Suprapubic skin (tissue), 4 donors: Measurements from ENCODE around the gene PSG6. TPM values are rescaled to one million over a fixed set of nuclear protein-coding genes. Genes with fewer than 3 reads are reported as not detected.
A peak's percentile ranks its signal among the peaks of the same experiment; 100 is the strongest.
"Not testable (repeated sequence)": the region's sequence is repeated elsewhere in the genome, so short reads cannot be mapped to it uniquely, and the experiment has no call there.

Source experiments
- DNase-seq, 2 donors: peaks; one replicate each; pipeline ENCODE4 v3.0.0-alpha.2; 2019; ENCODE audit warnings: low spot score in 2 of 2
- H3K27ac ChIP-seq: fragments of 200-600 bp; sonication (generic); one replicate; pipeline ENCODE4 v1.5.1; 2019
- H3K27me3 ChIP-seq: fragments of 200-600 bp; sonication (generic); one replicate; pipeline ENCODE4 v1.5.1; 2019
- H3K36me3 ChIP-seq: fragments of 200-600 bp; sonication (generic); one replicate; pipeline ENCODE4 v1.5.1; 2019
- H3K4me1 ChIP-seq: fragments of 200-600 bp; sonication (generic); one replicate; pipeline ENCODE4 v1.5.1; 2019
- H3K4me3 ChIP-seq: fragments of 200-600 bp; sonication (generic); one replicate; pipeline ENCODE4 v1.5.1; 2019; ENCODE audit warnings: mild to moderate bottlenecking
- H3K9me3 ChIP-seq: fragments of 200-600 bp; sonication (generic); one replicate; pipeline ENCODE4 v1.5.1; 2019
- EP300 ChIP-seq: sonication (generic); formaldehyde crosslinking; IDR thresholded peaks from one replicate; pipeline ENCODE4 v1.6.1; 2017; ENCODE audit warnings: antibody characterized with exemption
- POLR2A ChIP-seq, 2 donors: fragments of 450-650 bp; IDR thresholded peaks; one replicate each; pipeline ENCODE4 v1.6.1; 2017; ENCODE audit warnings: antibody characterized with exemption in 2 of 2, mild to moderate bottlenecking in 2 of 2, moderate library complexity in 2 of 2
- POLR2AphosphoS5 ChIP-seq, 3 donors: sonication (generic); formaldehyde crosslinking; IDR thresholded peaks; one replicate each; pipeline ENCODE4 v1.6.1; 2017; ENCODE audit warnings: antibody characterized with exemption in 3 of 3
- WGBS: methylation state at CpG from one replicate; pipeline ENCODE4 v1.1.5; 2018; 5-methylcytosine and 5-hydroxymethylcytosine counted together
- total RNA-seq, 4 donors: library from RNA; depleted of rRNA; stranded (reverse); fragments of >200 nt; gene quantifications; one replicate each; pipeline ENCODE4 v1.1.0, GENCODE V29; 2016
- TF ChIP-seq, protein P1 (sequence below), 2 donors: fragments of 200-600 bp in 1 of 2; fragments of 450-650 bp in 1 of 2; sonication (generic) in 1 of 2; IDR thresholded peaks; one replicate each; pipeline ENCODE4 v1.5.1; 2016 to 2019; ENCODE audit warnings: antibody characterized with exemption in 2 of 2, mild to moderate bottlenecking in 1 of 2, moderate library complexity in 1 of 2

PSG6 gene
- not detected for total RNA-seq

GRCh38 chr19:42917634-42918033, at the start of gene PSG6:
Gene PSG6 (minus strand): TSS chr19:42917894. CDS start chr19:42917792, 102 bp downstream.
- 100% methylated on average over 1 of the region's 1 CpG for WGBS
- H3K9me3 ChIP-seq, H3K27ac ChIP-seq, H3K4me3 ChIP-seq, H3K36me3 ChIP-seq, H3K4me1 ChIP-seq, H3K27me3 ChIP-seq: not testable (repeated sequence)
- DNase-seq, result peak in 1 of 2 donors; percentile 54

DNA sequence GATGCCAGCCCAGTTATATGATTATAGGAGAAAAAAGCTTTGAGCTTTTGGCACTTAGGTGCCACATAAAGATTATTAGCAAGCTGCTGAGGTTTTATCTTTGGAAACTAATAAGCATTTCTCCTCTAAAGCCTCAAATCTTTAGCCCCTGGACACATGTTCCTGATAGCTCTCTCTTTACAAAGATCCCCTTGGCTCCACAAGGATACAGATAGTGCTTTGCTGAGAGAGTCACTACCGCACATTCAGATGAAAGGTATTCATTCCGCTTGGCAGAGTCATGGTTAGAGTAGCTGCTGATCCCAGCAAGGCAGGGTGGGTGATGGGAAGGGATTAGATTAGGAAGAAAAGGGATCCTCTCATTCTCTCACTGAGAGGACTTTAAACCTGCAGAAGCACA, 47.5 kb upstream of the PSG6 start:
- H3K9me3 ChIP-seq, result no peaks in the 10 kb centered on the region
- 53% methylated on average over 2 of the region's 2 CpGs for WGBS
- no peaks in the 10 kb centered on the region for H3K36me3 ChIP-seq
- no peak overlapping the region for H3K27ac ChIP-seq
- TF ChIP-seq POLR2AphosphoS5 (IDR thresholded peaks at IDR 0.05), result no peak
- TF ChIP-seq POLR2A (IDR thresholded peaks at IDR 0.05), result no peak
- no peak for TF ChIP-seq EP300
- no peaks in the 10 kb centered on the region for H3K4me1 ChIP-seq
- DNase-seq, result no peak
- H3K27me3 ChIP-seq, result no peaks in the 10 kb centered on the region
- H3K4me3 ChIP-seq, result no peak overlapping the region

DNA sequence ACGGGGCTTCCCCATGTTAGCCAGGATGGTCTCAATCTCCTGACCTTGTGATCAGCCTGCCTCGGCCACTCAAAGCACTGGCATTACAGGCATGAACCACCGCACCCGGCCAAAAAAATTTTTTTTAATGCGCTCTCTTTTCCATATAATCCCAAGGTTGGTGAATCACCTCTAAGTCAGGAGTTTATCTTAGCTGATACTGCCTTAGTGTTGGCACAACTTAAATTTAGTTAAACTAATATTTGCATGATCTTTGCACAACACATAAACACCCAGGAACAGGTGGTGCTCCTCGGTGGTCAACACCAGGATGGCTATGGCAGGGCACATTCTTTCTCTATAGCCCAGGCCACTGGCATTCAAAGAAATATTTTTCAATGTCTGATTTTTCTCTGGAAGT, 43.4 kb upstream of the PSG6 start:
- no peaks in the 10 kb centered on the region for H3K4me1 ChIP-seq
- H3K27ac ChIP-seq, result no peak overlapping the region
- no peak for DNase-seq
- no peaks in the 10 kb centered on the region for H3K36me3 ChIP-seq
- no peaks in the 10 kb centered on the region for H3K9me3 ChIP-seq
- no peak overlapping the region for H3K4me3 ChIP-seq
- no peak for TF ChIP-seq EP300
- TF ChIP-seq POLR2A (IDR thresholded peaks at IDR 0.05), result no peak
- TF ChIP-seq, protein P1, sequence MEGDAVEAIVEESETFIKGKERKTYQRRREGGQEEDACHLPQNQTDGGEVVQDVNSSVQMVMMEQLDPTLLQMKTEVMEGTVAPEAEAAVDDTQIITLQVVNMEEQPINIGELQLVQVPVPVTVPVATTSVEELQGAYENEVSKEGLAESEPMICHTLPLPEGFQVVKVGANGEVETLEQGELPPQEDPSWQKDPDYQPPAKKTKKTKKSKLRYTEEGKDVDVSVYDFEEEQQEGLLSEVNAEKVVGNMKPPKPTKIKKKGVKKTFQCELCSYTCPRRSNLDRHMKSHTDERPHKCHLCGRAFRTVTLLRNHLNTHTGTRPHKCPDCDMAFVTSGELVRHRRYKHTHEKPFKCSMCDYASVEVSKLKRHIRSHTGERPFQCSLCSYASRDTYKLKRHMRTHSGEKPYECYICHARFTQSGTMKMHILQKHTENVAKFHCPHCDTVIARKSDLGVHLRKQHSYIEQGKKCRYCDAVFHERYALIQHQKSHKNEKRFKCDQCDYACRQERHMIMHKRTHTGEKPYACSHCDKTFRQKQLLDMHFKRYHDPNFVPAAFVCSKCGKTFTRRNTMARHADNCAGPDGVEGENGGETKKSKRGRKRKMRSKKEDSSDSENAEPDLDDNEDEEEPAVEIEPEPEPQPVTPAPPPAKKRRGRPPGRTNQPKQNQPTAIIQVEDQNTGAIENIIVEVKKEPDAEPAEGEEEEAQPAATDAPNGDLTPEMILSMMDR (IDR thresholded peaks at IDR 0.05), result no peak
- TF ChIP-seq POLR2AphosphoS5 (IDR thresholded peaks at IDR 0.05), result no peak
- H3K27me3 ChIP-seq, result no peaks in the 10 kb centered on the region
- 92% methylated on average over 6 of the region's 6 CpGs for WGBS

- H3K36me3 ChIP-seq, H3K27ac ChIP-seq, DNase-seq, H3K9me3 ChIP-seq, H3K4me3 ChIP-seq, H3K27me3 ChIP-seq, H3K4me1 ChIP-seq: not testable (repeated sequence)
- WGBS, result 68% methylated on average over 4 of the region's 4 CpGs
These were observed 34.4 kb upstream of the PSG6 start for GRCh38 chr19:42952126-42952525.

GRCh38 chr19:42951476-42951875, 33.8 kb upstream of the PSG6 start:
- H3K36me3 ChIP-seq, DNase-seq, H3K9me3 ChIP-seq, H3K27me3 ChIP-seq, H3K4me1 ChIP-seq, H3K4me3 ChIP-seq, H3K27ac ChIP-seq: not testable (repeated sequence)
- 53% methylated on average over 2 of the region's 2 CpGs for WGBS

DNA sequence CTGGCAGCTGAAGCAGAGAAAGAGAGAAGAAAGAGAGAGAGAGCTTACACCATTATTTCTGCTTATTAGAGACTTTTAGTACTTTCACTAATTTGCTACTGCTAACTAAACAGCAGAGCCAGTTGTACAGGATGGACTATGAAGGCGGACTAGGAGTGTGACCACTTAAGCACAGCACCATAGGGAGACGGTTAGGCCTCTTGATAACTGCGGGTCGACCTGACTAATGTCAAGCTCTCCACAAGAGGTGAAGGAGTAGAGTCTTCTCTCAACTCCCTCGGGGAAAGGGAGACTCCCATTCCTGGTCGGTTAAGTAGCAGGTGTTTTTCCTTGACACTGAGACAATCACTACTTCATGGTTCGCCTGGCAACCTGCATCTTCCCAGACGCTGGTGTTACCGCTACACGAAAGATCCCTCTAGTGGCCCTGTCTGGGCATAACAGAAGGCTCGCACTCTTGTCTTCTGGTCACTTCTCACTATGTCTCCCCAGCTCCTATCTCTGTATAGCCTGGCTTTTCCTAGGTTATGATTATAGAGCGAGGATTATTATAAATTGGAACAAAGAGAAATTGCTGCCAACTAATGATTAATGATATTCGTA, 24.6 kb upstream of the PSG6 start:
- Histone ChIP-seq H3K4me3 (no peak overlapping the region), H3K36me3 (no peaks in the 10 kb centered on the region), H3K9me3 (no peaks in the 10 kb centered on the region), H3K27ac (no peak overlapping the region), H3K4me1 (no peaks in the 10 kb centered on the region), H3K27me3 (peaks cover 4% of the 10 kb centered on the region)
- WGBS, result 43% methylated on average over 13 of the region's 13 CpGs
- no peak for TF ChIP-seq EP300
- TF ChIP-seq, protein P1 (IDR thresholded peaks at IDR 0.05), result peak in 1 of 2 donors; percentile 9
- DNase-seq, result no peak

GRCh38 chr19:42937107-42937506, 19.4 kb upstream of the PSG6 start, which contains the start of gene PSG7:
Gene PSG7 (minus strand): TSS chr19:42937207. CDS start chr19:42937076, 131 bp downstream.
- H3K4me3 ChIP-seq, H3K4me1 ChIP-seq, H3K27me3 ChIP-seq, H3K36me3 ChIP-seq, H3K9me3 ChIP-seq, H3K27ac ChIP-seq, DNase-seq: not testable (repeated sequence)
- WGBS, result 83% methylated on average over 3 of the region's 3 CpGs

GRCh38 chr19:42934726-42935125, 17.0 kb upstream of the PSG6 start:
- H3K27me3 ChIP-seq, DNase-seq, H3K4me1 ChIP-seq, H3K9me3 ChIP-seq, H3K27ac ChIP-seq, H3K4me3 ChIP-seq, H3K36me3 ChIP-seq: not testable (repeated sequence)

DNA sequence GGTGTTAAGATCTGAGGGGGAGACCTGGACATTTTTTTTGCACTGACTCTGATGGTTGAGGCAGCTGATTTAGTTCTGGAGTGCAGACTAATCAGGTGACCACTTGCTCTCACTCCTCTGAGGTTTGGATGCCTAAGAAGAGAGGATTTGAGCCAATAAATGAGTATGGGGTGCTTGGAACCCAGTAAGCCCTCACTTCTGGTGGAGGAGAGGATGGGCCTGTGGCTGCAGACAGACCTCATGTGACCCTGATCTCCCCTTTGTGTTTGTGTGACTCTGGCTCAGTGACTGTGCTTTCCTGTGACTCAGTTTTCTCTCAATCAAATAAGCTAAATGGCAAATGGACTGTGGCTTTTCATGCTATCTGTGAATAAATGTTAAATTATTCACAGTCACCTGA, 16.5 kb upstream of the PSG6 start:
- H3K4me1 ChIP-seq, H3K27me3 ChIP-seq, H3K4me3 ChIP-seq, H3K27ac ChIP-seq, H3K36me3 ChIP-seq, H3K9me3 ChIP-seq, DNase-seq: not testable (repeated sequence)

DNA sequence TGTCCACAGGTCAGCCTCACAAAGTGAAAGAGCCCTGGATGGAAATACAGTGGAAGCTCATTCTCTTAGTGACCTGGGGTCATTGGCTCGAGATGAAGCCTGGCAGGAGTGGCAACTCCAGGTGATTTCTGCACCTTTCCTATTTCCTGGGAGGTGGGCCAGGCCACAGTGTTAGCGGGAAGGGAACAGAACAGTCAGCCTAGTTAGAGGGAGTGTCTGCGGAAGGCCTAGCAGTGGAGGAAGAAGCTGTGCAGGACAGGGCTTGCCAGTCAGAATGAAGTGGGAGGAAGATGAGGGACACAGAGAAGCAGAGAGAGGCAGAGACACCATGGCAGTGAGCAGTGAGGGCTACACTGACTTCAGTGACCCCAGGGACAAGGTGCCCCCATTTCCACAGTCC, 15.7 kb upstream of the PSG6 start:
- WGBS, result 53% methylated on average over 3 of the region's 3 CpGs
- not testable (repeated sequence) for DNase-seq, H3K4me3 ChIP-seq, H3K9me3 ChIP-seq, H3K27me3 ChIP-seq, H3K36me3 ChIP-seq, H3K27ac ChIP-seq, H3K4me1 ChIP-seq

DNA sequence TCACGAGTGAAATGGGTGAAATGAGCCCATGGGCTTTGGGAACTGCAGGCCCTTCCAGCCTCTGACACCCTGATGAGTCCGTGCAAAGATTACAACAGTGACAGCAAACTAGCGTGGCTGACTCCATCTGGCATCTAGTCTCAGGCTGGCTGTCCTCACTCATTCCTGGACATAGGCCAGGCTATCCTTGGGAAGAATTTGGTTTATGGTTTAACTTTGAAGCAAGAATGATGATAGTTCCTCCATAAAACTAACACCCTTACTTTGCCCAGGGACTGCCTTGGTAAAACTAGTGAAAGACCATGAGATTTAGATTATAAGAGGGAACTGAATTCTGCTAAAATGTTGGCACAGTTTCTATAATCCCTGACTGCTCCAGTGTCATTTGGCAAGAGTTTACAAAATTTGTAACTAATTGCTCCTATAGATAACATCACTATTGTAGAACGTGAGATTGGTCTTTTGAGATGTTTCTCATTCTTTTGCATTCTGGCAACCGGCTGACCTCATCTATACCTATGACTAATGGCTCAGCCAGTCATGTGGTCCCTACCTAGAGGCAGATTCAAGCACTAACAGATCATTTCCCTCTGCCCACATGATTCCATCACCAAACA, 14.9 kb upstream of the PSG6 start:
- WGBS, result 18% methylated on average over 5 of the region's 5 CpGs
- not testable (repeated sequence) for H3K27me3 ChIP-seq, H3K36me3 ChIP-seq, H3K4me1 ChIP-seq, H3K27ac ChIP-seq, H3K4me3 ChIP-seq, H3K9me3 ChIP-seq
- DNase-seq, result peak in 1 of 2 donors; percentile 55
